Liver (tissue), 9 donors: Measurements from ENCODE around the gene GULP1. TPM values are rescaled to one million over a fixed set of nuclear protein-coding genes. Genes with fewer than 3 reads are reported as not detected.

Experiments used
- DNase-seq: peaks from one replicate; pipeline ENCODE4 v3.0.0-alpha.2; 2017; ENCODE audit warnings: low spot score
- H3K27ac ChIP-seq, 2 donors: one replicate each; pipeline ENCODE4 v1.7.0; 2013; ENCODE audit warnings: inconsistent platforms in 2 of 2, low read length in 2 of 2, control low read depth in 1 of 2, low read depth in 1 of 2, mild to moderate bottlenecking in 1 of 2
- H3K27me3 ChIP-seq, 4 donors: one replicate each; pipeline versions ENCODE4 v1.6.1 to v1.7.0; 2013; ENCODE audit warnings: low read length in 3 of 4, inconsistent platforms in 1 of 4, mild to moderate bottlenecking in 1 of 4, moderate library complexity in 1 of 4; ENCODE audit not compliant: control insufficient read depth in 4 of 4, insufficient read depth in 4 of 4
- H3K36me3 ChIP-seq, 4 donors: one replicate each; pipeline versions ENCODE4 v1.6.1 to v1.7.0; 2013; ENCODE audit warnings: low read length in 3 of 4, mild to moderate bottlenecking in 3 of 4, low read depth in 1 of 4, moderate library complexity in 1 of 4; ENCODE audit not compliant: control insufficient read depth in 4 of 4, insufficient read depth in 3 of 4
- H3K4me1 ChIP-seq, 4 donors: one replicate each; pipeline versions ENCODE4 v1.6.1 to v1.7.0; 2013; ENCODE audit warnings: low read length in 3 of 4, mild to moderate bottlenecking in 3 of 4, moderate library complexity in 1 of 4; ENCODE audit not compliant: control insufficient read depth in 4 of 4, insufficient read depth in 4 of 4
- H3K4me3 ChIP-seq, 3 donors: one replicate each; pipeline versions ENCODE4 v1.6.1 to v1.7.0; 2013; ENCODE audit warnings: low read length in 3 of 3, control low read depth in 1 of 3, low read depth in 1 of 3, mild to moderate bottlenecking in 1 of 3
- H3K9ac ChIP-seq, 2 donors: one replicate each; pipeline ENCODE4 v1.7.0; 2013; ENCODE audit warnings: low read length in 2 of 2, mild to moderate bottlenecking in 2 of 2, moderate library complexity in 2 of 2, control low read depth in 1 of 2, low read depth in 1 of 2
- H3K9me3 ChIP-seq, 4 donors: one replicate each; pipeline versions ENCODE4 v1.6.1 to v1.7.0; 2013; ENCODE audit warnings: low read length in 3 of 4; ENCODE audit not compliant: control insufficient read depth in 4 of 4
- CTCF ChIP-seq: fragments of 150-350 bp; IDR thresholded peaks from 2 replicates; pipeline ENCODE4 v1.5.1; 2017; ENCODE audit warnings: improper control_type of control experiment, low read depth, low read length; ENCODE audit not compliant: missing input control
- EGR1 ChIP-seq, 2 donors: IDR thresholded peaks; 2 replicates each; pipeline ENCODE4 v1.6.1; 2016 to 2018; ENCODE audit warnings: antibody characterized with exemption in 2 of 2, low read depth in 2 of 2
- FOXA1 ChIP-seq: IDR thresholded peaks from 2 replicates; pipeline ENCODE4 v1.6.1; 2016; ENCODE audit warnings: antibody characterized with exemption
- FOXA2 ChIP-seq: IDR thresholded peaks from 2 replicates; pipeline ENCODE4 v1.6.1; 2016; ENCODE audit warnings: antibody characterized with exemption
- GABPA ChIP-seq, 2 donors: IDR thresholded peaks in 1 of 2; conservative IDR thresholded peaks in 1 of 2; 2 replicates each; pipeline ENCODE4 v1.6.1; 2016; ENCODE audit warnings: antibody characterized with exemption in 2 of 2, mild to moderate bottlenecking in 1 of 2, moderate library complexity in 1 of 2
- HNF4A ChIP-seq, 2 donors: conservative IDR thresholded peaks; 2 replicates each; pipeline ENCODE4 v1.6.1; 2016; ENCODE audit warnings: antibody characterized with exemption in 2 of 2, mild to moderate bottlenecking in 2 of 2
- HNF4G ChIP-seq: IDR thresholded peaks from 2 replicates; pipeline ENCODE4 v1.6.1; 2016; ENCODE audit warnings: antibody characterized with exemption
- JUND ChIP-seq, 2 donors: IDR thresholded peaks; 2 replicates each; pipeline ENCODE4 v1.6.1; 2016; ENCODE audit warnings: antibody characterized with exemption in 2 of 2
- NR2F2 ChIP-seq: IDR thresholded peaks from 2 replicates; pipeline ENCODE4 v1.6.1; 2016; ENCODE audit warnings: antibody characterized with exemption
- RAD21 ChIP-seq, 2 donors: IDR thresholded peaks; 2 replicates each; pipeline ENCODE4 v1.6.1; 2016; ENCODE audit warnings: antibody characterized with exemption in 2 of 2, mild to moderate bottlenecking in 2 of 2
- RXRA ChIP-seq, 2 donors: IDR thresholded peaks; 2 replicates each; pipeline ENCODE4 v1.6.1; 2017 to 2018; ENCODE audit warnings: antibody characterized with exemption in 2 of 2, mild to moderate bottlenecking in 1 of 2
- SP1 ChIP-seq: IDR thresholded peaks from 2 replicates; pipeline ENCODE4 v1.6.1; 2018; ENCODE audit warnings: antibody characterized with exemption, mild to moderate bottlenecking
- TAF1 ChIP-seq: conservative IDR thresholded peaks from 2 replicates; pipeline ENCODE4 v1.6.1; 2016; ENCODE audit warnings: antibody characterized with exemption, mild to moderate bottlenecking
- YY1 ChIP-seq: IDR thresholded peaks from 2 replicates; pipeline ENCODE4 v1.6.1; 2016; ENCODE audit warnings: antibody characterized with exemption, mild to moderate bottlenecking
- WGBS: extraction: QIAGEN DNeasy Blood & Tissue Kit; methylation state at CpG from one replicate; pipeline ENCODE4 v1.1.7; 2013; 5-methylcytosine and 5-hydroxymethylcytosine counted together
- polyA plus RNA-seq, 2 donors: library from polyadenylated mRNA; stranded (reverse) in 1 of 2; unstranded in 1 of 2; fragments of 200-250 nt in 1 of 2; fragments of >200 nt in 1 of 2; fragmentation: Nextera tagmentation in 1 of 2; extraction: Ambion mirVana in 1 of 2; gene quantifications; one replicate each; pipeline versions ENCODE4 v1.2.1 to v1.2.3, GENCODE V29; 2013 to 2015
- total RNA-seq, 2 donors: library from RNA; depleted of rRNA; stranded (reverse); fragments of >200 nt; gene quantifications; one replicate each; pipeline ENCODE4 v1.2.3, GENCODE V29; 2014
- TF ChIP-seq, protein P1 (sequence below): IDR thresholded peaks from 2 replicates; pipeline ENCODE4 v1.6.1; 2016; ENCODE audit warnings: antibody characterized with exemption, mild to moderate bottlenecking
- TF ChIP-seq, protein P2 (sequence below): IDR thresholded peaks from 2 replicates; pipeline ENCODE4 v1.6.1; 2016; ENCODE audit warnings: antibody characterized with exemption
- TF ChIP-seq, protein P3 (sequence below): IDR thresholded peaks from 2 replicates; pipeline ENCODE4 v1.6.1; 2016; ENCODE audit warnings: antibody characterized with exemption
- donor health status: healthy.
- donor health status: healthy.
- donor health status: healthy.
- donor health status: healthy.
- donor health status: healthy.

GULP1 gene
- total and polyA plus RNA-seq, 4 donors = 0.53 to 6.9 (median 0.89) TPM

- H3K4me1 ChIP-seq = no peaks in the 10 kb centered on the region
- H3K27ac ChIP-seq = no peak overlapping the region
- 68% methylated on average over 1 of the region's 1 CpG for WGBS
- no peak for TF ChIP-seq YY1
- TF ChIP-seq RXRA (IDR thresholded peaks at IDR 0.05) = peak in 1 of 2 donors; percentile 12
- peak in 1 of 2 donors; percentile 28 for TF ChIP-seq HNF4A (conservative IDR thresholded peaks at IDR 0.05)
- H3K9ac ChIP-seq = no peak overlapping the region
- no peaks in the 10 kb centered on the region for H3K36me3 ChIP-seq
- DNase-seq = no peak
- no peak overlapping the region for H3K4me3 ChIP-seq
- no peaks in the 10 kb centered on the region for H3K27me3 ChIP-seq
- H3K9me3 ChIP-seq = no peaks in the 10 kb centered on the region
Measured at GRCh38 chr2:188573453-188573852, 281.8 kb downstream of the GULP1 start.

- WGBS = 78% methylated on average over 2 of the region's 2 CpGs
- Histone ChIP-seq H3K4me3 (no peak overlapping the region), H3K27ac (no peak overlapping the region), H3K36me3 (no peaks in the 10 kb centered on the region), H3K9ac (no peak overlapping the region), H3K27me3 (no peaks in the 10 kb centered on the region), H3K9me3 (no peaks in the 10 kb centered on the region), H3K4me1 (no peaks in the 10 kb centered on the region)
- DNase-seq = no peak
- TF ChIP-seq CTCF = no peak
- TF ChIP-seq TAF1 = no peak
- no peak for TF ChIP-seq HNF4A (conservative IDR thresholded peaks at IDR 0.05)
- no peak for TF ChIP-seq FOXA2
Measured at GRCh38 chr2:188576006-188576405, 284.3 kb downstream of the GULP1 start.

DNA sequence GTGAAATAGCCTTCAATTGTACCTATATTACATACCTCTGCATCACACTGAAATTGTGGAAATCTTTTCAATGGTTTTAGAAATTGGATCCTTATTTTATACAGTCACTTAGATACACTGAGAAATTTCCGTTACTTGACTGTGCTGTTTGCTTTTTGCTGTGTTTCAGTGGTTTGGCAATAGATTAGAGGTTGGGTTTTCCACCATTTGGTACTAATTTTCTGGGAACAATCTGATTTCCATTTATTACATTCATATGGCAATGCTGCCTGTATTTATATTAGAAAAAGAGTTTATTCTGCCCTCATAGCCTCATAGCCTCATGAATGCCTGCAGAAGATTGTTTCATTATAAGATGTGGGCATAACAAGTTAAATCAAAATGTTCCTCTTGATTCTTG lies 285.0 kb downstream of the GULP1 start:
- no peaks in the 10 kb centered on the region for H3K9me3 ChIP-seq
- no peaks in the 10 kb centered on the region for H3K27me3 ChIP-seq
- TF ChIP-seq SP1 (no peak), EGR1 (IDR thresholded peaks at IDR 0.05; ENCODE audit: low read depth in 2 of 2) (no peak), FOXA2 (no peak), HNF4A (conservative IDR thresholded peaks at IDR 0.05) (no peak), RXRA (IDR thresholded peaks at IDR 0.05) (no peak), HNF4G (no peak), RAD21 (IDR thresholded peaks at IDR 0.05) (no peak), CTCF (no peak), GABPA (IDR thresholded peaks at IDR 0.05 in 1 of 2, conservative IDR thresholded peaks at IDR 0.05 in 1 of 2) (no peak), TAF1 (no peak), FOXA1 (no peak), NR2F2 (no peak), YY1 (no peak), JUND (IDR thresholded peaks at IDR 0.05) (no peak)
- TF ChIP-seq, protein P1, sequence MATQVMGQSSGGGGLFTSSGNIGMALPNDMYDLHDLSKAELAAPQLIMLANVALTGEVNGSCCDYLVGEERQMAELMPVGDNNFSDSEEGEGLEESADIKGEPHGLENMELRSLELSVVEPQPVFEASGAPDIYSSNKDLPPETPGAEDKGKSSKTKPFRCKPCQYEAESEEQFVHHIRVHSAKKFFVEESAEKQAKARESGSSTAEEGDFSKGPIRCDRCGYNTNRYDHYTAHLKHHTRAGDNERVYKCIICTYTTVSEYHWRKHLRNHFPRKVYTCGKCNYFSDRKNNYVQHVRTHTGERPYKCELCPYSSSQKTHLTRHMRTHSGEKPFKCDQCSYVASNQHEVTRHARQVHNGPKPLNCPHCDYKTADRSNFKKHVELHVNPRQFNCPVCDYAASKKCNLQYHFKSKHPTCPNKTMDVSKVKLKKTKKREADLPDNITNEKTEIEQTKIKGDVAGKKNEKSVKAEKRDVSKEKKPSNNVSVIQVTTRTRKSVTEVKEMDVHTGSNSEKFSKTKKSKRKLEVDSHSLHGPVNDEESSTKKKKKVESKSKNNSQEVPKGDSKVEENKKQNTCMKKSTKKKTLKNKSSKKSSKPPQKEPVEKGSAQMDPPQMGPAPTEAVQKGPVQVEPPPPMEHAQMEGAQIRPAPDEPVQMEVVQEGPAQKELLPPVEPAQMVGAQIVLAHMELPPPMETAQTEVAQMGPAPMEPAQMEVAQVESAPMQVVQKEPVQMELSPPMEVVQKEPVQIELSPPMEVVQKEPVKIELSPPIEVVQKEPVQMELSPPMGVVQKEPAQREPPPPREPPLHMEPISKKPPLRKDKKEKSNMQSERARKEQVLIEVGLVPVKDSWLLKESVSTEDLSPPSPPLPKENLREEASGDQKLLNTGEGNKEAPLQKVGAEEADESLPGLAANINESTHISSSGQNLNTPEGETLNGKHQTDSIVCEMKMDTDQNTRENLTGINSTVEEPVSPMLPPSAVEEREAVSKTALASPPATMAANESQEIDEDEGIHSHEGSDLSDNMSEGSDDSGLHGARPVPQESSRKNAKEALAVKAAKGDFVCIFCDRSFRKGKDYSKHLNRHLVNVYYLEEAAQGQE = no peak
- TF ChIP-seq, protein P2, sequence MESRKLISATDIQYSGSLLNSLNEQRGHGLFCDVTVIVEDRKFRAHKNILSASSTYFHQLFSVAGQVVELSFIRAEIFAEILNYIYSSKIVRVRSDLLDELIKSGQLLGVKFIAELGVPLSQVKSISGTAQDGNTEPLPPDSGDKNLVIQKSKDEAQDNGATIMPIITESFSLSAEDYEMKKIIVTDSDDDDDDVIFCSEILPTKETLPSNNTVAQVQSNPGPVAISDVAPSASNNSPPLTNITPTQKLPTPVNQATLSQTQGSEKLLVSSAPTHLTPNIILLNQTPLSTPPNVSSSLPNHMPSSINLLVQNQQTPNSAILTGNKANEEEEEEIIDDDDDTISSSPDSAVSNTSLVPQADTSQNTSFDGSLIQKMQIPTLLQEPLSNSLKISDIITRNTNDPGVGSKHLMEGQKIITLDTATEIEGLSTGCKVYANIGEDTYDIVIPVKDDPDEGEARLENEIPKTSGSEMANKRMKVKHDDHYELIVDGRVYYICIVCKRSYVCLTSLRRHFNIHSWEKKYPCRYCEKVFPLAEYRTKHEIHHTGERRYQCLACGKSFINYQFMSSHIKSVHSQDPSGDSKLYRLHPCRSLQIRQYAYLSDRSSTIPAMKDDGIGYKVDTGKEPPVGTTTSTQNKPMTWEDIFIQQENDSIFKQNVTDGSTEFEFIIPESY = no peak
- TF ChIP-seq, protein P3, sequence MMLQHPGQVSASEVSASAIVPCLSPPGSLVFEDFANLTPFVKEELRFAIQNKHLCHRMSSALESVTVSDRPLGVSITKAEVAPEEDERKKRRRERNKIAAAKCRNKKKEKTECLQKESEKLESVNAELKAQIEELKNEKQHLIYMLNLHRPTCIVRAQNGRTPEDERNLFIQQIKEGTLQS = no peak
- no peak overlapping the region for H3K4me3 ChIP-seq
- no peak overlapping the region for H3K27ac ChIP-seq
- H3K36me3 ChIP-seq = no peaks in the 10 kb centered on the region
- H3K9ac ChIP-seq = no peak overlapping the region
- DNase-seq = no peak
- 80% methylated on average over 1 of the region's 1 CpG for WGBS
- no peaks in the 10 kb centered on the region for H3K4me1 ChIP-seq
